SH-SY5Y (cell line): ENCODE results near the gene SNTG2.

Experiments
- GATA2 ChIP-seq: IDR thresholded peaks from 2 replicates; pipeline ENCODE4 v1.6.1; 2011; ENCODE audit warnings: mild to moderate bottlenecking, low read depth, low read length
- GATA3 ChIP-seq: IDR thresholded peaks from 2 replicates; pipeline ENCODE4 v1.6.1; 2011; ENCODE audit warnings: low read depth, mild to moderate bottlenecking, low read length, moderate library complexity

GRCh38 chr2:1371082-1371481 is 420.4 kb downstream of the SNTG2 start:
- TF ChIP-seq GATA3, result no peak
- TF ChIP-seq GATA2, result no peak
